GM13977 (cell line): ENCODE measurements around the gene KLF9.

ENCODE experiments used
- DNase-seq: peaks from one replicate; pipeline ENCODE4 v3.0.0; 2012; ENCODE audit warnings: low spot score
- in situ Hi-C: fragments of 300-500 bp; cut with MboI; formaldehyde crosslinking; loops from one replicate; pipeline ENCODE4 v1.12.0; 2022; ENCODE audit warnings: low sequenced_read_pairs, low pct_unique_long_range_greater_than_20kb, mixed read lengths, inconsistent platforms; ENCODE audit not compliant: unreplicated experiment
- TF ChIP-seq, protein P1 (sequence below): IDR thresholded peaks from 2 replicates; pipeline ENCODE4 v1.5.1; 2012; ENCODE audit warnings: mild to moderate bottlenecking, control low read depth; ENCODE audit not compliant: insufficient read depth; ENCODE audit errors: extremely low read depth, missing control alignments

Gene KLF9

DNA sequence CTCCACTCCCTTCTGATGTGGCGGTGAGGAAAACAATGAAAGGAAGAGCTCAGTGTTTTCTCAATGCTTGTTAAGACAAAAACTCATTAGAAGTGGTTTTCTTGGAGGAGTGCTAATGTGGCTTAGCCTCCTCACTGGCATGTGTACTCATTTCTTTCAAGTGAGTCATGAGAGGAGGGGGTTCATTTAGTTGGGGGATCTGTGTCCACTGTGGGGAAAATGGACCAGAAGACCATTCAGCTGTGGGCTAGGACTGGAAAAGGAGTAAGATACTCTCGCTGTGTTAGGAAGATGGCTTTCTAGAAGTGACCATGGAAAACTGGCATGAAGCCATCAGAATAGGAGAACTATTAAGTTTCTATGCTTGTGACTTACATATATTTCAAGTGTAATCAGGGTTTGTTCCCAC lies 23.5 kb downstream of the KLF9 start:
- DNase-seq = no peak
- in situ Hi-C loops = no loop called here
- TF ChIP-seq, protein P1, sequence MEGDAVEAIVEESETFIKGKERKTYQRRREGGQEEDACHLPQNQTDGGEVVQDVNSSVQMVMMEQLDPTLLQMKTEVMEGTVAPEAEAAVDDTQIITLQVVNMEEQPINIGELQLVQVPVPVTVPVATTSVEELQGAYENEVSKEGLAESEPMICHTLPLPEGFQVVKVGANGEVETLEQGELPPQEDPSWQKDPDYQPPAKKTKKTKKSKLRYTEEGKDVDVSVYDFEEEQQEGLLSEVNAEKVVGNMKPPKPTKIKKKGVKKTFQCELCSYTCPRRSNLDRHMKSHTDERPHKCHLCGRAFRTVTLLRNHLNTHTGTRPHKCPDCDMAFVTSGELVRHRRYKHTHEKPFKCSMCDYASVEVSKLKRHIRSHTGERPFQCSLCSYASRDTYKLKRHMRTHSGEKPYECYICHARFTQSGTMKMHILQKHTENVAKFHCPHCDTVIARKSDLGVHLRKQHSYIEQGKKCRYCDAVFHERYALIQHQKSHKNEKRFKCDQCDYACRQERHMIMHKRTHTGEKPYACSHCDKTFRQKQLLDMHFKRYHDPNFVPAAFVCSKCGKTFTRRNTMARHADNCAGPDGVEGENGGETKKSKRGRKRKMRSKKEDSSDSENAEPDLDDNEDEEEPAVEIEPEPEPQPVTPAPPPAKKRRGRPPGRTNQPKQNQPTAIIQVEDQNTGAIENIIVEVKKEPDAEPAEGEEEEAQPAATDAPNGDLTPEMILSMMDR = no peak

DNA sequence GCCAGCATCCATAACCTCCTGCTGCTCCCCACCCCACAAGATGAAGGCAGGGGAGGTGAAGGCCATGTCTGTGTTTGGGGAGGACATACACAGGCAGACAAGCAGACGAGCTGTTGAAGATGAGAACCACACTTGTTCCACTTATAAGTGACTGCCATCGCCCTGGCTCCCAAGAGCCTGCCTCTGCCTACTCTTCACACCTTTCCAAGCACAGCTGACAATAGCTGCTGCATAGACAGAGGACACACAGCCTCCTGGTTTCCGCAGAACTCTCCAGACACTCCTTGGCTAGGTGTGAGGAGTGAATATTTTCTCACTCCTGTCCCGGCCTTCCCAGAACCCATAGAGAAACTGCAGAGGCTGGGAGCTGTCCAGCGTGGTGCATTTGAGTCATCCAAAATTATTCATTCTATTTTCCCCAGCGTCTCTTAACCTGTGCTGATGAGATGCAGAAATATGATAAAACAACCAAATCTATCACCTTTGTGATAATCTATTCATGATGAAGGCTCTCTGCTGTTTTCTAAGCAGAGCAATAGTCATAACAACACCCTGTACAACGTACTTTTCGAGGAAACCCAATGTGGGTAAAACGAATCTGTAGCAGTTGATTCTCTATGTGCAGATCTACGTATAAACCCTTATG lies 24.7 kb downstream of the KLF9 start:
- in situ Hi-C loops = no loop called here
- DNase-seq = no peak
- TF ChIP-seq, protein P1 = no peak

GRCh38 chr9:70389188-70389587 lies 25.3 kb downstream of the KLF9 start:
- TF ChIP-seq, protein P1 = no peak
- in situ Hi-C loops = no loop called here
- DNase-seq = no peak

- in situ Hi-C loops = no loop called here
Observed at GRCh38 chr9:70387663-70388062, 26.8 kb downstream of the KLF9 start.

DNA sequence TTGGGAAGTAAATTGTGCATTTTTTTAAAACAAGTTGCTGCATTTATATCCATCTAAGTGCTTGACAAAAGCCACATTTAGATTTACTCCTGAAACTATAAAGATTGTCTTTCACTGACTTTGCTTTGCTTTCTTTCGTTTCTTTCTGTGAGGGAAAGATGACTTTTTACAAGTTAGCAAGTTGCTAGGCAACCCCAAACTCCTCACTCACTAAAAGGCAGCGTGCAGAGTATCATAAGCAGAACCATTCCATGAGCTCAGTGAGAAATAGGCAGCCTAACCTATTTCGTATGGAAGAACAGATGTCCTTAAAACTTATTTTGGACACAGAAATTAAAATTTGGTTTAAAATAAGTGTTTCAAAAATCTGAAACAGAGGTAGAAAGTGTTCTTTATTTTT lies 29.0 kb downstream of the KLF9 start:
- TF ChIP-seq, protein P1 = no peak
- in situ Hi-C loops = no loop called here
- no peak for DNase-seq

More at GRCh38 chr9:70387663-70388062, 26.8 kb downstream of the KLF9 start:
- no peak for DNase-seq
- TF ChIP-seq, protein P1 = no peak

GRCh38 chr9:70382709-70383605 lies 31.5 kb downstream of the KLF9 start:
- DNase-seq = no peak
- in situ Hi-C loops = no loop called here
- TF ChIP-seq, protein P1 = no peak
